ENCODE data around the gene FBXO34.

The FBXO34 gene

DNA sequence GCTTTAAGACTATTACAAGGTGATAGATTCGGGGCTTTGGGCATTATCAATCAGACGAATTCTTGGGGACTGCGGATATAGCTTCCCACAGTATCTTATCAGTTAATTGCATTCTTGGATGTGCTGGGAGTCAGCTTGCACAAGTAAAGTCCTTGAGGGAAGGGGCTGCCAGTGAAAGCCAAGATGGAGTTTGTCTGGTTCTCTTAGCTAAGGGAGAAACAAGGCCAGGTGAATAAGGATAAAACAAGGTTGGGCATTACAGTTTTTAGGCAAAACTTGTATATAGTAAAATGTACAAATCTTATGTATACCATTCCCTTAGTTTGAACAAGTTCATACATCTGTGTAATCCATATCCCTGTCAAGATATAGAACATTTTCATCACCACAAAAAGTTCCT is 5.5 kb downstream of the FBXO34 start:
- TF ChIP-seq, protein P1, sequence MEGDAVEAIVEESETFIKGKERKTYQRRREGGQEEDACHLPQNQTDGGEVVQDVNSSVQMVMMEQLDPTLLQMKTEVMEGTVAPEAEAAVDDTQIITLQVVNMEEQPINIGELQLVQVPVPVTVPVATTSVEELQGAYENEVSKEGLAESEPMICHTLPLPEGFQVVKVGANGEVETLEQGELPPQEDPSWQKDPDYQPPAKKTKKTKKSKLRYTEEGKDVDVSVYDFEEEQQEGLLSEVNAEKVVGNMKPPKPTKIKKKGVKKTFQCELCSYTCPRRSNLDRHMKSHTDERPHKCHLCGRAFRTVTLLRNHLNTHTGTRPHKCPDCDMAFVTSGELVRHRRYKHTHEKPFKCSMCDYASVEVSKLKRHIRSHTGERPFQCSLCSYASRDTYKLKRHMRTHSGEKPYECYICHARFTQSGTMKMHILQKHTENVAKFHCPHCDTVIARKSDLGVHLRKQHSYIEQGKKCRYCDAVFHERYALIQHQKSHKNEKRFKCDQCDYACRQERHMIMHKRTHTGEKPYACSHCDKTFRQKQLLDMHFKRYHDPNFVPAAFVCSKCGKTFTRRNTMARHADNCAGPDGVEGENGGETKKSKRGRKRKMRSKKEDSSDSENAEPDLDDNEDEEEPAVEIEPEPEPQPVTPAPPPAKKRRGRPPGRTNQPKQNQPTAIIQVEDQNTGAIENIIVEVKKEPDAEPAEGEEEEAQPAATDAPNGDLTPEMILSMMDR (IDR thresholded peaks at IDR 0.05; ENCODE audit: low read depth, low read length): no peak
- in situ Hi-C loops (cut with HindIII; ENCODE audit: low sequenced_read_pairs): no loop called here
- no peak overlapping the region for H3K4me3 ChIP-seq (ENCODE audit: low read depth, low read length)
- no peak for DNase-seq (ENCODE audit: low read depth, low spot score)

DNA sequence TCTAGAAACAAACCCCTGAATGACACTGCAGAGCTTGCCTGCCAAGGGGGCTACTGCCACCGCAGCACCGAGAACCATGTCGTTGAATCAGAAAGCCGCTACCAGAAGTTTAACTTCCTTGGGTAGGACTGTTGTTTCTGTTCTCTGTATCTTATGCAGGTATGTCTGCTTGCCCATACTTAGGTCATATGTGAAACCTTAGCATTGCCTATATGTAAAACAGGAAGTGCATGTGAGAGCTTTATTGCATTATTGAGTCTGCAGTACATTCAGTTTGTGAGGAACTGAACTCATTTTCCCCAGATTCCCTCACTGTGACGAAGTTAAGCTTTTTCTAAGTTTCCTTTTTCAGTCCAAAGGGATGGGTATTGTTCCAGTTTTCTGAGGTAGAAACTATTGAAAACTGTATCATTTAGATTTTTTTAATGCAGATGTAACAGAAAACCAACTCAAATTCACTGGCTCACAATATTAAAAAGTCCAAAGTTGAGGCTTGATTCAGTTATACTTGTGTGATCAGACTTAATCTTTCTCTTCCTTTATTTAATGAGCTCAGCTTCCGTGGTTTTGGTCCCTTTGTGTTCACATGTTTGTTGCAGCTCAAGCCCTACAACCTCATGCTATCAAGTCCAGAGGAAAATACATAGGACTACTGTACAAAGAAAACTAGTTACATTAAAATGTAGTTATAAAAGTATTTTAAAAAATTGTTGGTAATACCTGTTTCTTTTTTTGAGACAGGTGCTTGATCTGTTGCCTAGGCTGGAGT is 6.9 kb downstream of the FBXO34 start:
- H3K4me3 ChIP-seq (ENCODE audit: low read depth, low read length): no peak overlapping the region
- TF ChIP-seq, protein P1 (IDR thresholded peaks at IDR 0.05; ENCODE audit: low read depth, low read length): no peak
- no peak for DNase-seq (ENCODE audit: low read depth, low spot score)
- in situ Hi-C loops (cut with HindIII; ENCODE audit: low sequenced_read_pairs): no loop called here

DNA sequence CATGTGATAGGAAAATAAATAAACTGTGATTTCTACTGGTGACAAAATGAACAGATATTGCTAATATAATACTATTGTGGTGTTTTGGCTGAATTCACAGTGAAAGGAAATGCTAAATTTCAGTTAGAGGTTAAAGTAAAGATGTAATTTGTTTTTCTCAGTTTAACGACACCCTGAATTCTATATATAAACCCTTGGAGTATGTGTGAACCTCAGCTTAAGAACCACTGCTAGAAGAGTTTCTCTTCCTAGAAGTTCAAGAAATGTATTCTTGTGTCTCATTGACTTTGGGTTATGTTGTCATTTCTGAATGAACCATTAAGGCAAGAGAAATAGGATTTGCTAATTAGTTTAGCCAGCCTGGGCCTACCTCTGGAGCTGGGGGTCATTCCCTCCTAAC is 8.2 kb downstream of the FBXO34 start:
- DNase-seq (ENCODE audit: low read depth, low spot score): no peak
- in situ Hi-C loops (cut with HindIII; ENCODE audit: low sequenced_read_pairs): no loop called here

DNA sequence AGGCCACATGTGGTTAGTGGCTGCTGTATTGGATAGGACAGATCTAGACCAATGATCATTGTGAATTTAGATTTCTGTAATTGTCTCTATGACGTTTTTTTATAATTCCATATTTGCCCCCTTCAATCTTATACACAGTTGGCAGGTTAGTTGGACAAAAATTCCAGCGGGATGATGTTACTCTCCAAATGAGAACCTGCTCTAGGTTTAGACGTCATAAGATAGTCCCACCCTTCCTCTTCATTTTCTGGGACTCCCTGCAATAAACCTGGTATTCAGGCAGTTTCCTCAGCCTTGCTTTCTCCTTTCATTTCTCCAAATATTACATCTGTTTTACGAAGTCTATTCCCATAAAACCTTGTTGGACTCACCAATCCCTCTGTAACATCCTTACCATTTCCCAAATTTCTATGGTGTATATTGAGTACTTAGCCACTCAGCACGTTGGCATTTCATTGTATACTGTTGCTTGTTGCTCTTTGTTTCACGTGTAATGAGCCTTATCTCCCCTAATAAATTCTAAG is 10.2 kb downstream of the FBXO34 start:
- no peak for DNase-seq (ENCODE audit: low read depth, low spot score)
- TF ChIP-seq, protein P1 (IDR thresholded peaks at IDR 0.05; ENCODE audit: low read depth, low read length): no peak
- H3K4me3 ChIP-seq (ENCODE audit: low read depth, low read length): no peak overlapping the region
- in situ Hi-C loops (cut with HindIII; ENCODE audit: low sequenced_read_pairs): no loop called here

More for the DNA sequence above, 8.2 kb downstream of the FBXO34 start:
- TF ChIP-seq, protein P1 (IDR thresholded peaks at IDR 0.05; ENCODE audit: low read depth, low read length): no peak
- no peak overlapping the region for H3K4me3 ChIP-seq (ENCODE audit: low read depth, low read length)

DNA sequence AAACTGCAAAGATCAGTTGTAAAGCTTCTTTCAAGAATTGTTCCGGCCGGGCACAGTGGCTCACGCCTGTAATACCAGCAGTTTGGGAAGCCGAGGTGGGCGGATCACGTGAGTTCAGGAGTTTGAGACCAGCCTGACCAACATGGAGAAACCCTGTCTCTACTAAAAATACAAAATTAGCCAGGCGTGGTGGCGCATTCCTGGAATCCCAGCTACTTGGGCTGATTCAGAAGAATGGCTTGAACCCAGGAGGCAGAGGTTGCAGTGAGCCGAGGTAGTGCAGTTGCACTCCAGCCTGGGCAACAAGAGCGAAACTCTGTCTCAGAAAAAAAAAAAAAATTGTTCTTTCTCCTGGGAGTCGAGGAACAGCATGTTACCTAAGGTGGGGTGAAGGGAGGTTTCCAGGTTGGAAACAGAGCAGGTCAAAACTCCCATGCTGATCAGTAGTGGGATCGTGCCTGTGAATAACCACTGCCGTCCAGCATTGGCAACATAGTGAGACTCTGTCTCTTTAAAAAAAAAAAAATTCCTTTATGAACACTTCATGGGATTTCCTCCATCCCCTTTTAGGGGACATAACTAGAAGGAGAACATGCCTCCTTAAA is 13.9 kb downstream of the FBXO34 start:
- DNase-seq (ENCODE audit: low read depth, low spot score): no peak
- no peak overlapping the region for H3K4me3 ChIP-seq (ENCODE audit: low read depth, low read length)
- TF ChIP-seq, protein P1 (IDR thresholded peaks at IDR 0.05; ENCODE audit: low read depth, low read length): no peak
- in situ Hi-C loops (cut with HindIII; ENCODE audit: low sequenced_read_pairs): no loop called here

DNA sequence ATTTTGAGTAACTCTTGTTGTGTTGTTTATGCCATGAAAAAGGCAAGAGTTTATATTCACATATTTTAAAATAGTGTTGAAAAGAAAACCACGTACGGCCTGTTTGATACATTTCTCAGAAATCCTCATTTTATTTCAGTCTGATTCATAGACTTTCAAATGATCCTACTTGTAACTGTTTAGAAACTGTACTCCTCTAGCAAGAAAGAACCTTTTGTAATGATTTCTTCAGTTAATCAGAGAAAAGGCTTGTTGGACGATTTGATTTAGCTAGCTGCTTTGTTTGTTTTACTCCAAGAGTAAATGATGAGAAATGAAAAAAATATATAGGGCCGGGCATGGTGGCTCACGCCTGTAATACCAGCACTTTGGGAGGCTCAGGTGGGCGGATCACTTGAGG is 17.2 kb downstream of the FBXO34 start:
- TF ChIP-seq, protein P1 (IDR thresholded peaks at IDR 0.05; ENCODE audit: low read depth, low read length): no peak
- H3K4me3 ChIP-seq (ENCODE audit: low read depth, low read length): no peak overlapping the region
- in situ Hi-C loops (cut with HindIII; ENCODE audit: low sequenced_read_pairs): no loop called here
- DNase-seq (ENCODE audit: low read depth, low spot score): no peak
